ENCODE data around the gene TMEM233.

The TMEM233 gene

DNA sequence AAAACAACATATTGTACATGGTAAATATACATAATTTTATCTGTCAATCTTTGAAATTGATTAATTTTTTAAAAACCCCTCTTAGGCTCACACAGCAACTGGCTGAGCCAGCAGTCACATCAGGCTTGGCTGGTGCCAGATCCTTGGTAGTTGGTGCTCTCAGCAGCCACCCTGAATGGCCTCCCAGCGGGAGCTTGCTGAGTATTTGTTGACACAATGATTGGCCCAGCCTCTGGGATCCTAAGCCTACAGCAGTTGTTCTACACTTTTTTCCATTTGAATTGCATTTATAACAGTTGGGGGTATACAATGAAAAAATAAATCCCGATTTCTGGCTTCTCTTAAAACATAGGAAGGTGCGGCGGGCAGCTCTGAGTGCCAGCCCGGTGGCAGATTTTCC, 85.5 kb downstream of the TMEM233 start:
- H3K27ac ChIP-seq (ENCODE audit: low read depth, low read length): peak overlapping the region; percentile 25
- peaks cover 59 to 74% of the 10 kb centered on the region in 2 donors for H3K4me1 ChIP-seq (ENCODE audit: control insufficient read depth in 1 of 2, insufficient read depth in 2 of 2, low read length in 2 of 2)
- H3K36me3 ChIP-seq (ENCODE audit: control insufficient read depth in 1 of 2, insufficient read depth in 2 of 2, low read length in 2 of 2): peaks cover 73 to 77% of the 10 kb centered on the region in 2 donors
- no peak overlapping the region for H3K9ac ChIP-seq (ENCODE audit: low read depth in 1 of 2, low read length in 2 of 2)
- no peaks in the 10 kb centered on the region for H3K27me3 ChIP-seq (ENCODE audit: control insufficient read depth in 1 of 2, insufficient read depth in 2 of 2, low read length in 2 of 2)
- no peaks in the 10 kb centered on the region for H3K9me3 ChIP-seq (ENCODE audit: control insufficient read depth in 1 of 2, low read length in 2 of 2)
- no peak overlapping the region for H3K4me3 ChIP-seq (ENCODE audit: low read depth in 1 of 2, low read length in 2 of 2)

DNA sequence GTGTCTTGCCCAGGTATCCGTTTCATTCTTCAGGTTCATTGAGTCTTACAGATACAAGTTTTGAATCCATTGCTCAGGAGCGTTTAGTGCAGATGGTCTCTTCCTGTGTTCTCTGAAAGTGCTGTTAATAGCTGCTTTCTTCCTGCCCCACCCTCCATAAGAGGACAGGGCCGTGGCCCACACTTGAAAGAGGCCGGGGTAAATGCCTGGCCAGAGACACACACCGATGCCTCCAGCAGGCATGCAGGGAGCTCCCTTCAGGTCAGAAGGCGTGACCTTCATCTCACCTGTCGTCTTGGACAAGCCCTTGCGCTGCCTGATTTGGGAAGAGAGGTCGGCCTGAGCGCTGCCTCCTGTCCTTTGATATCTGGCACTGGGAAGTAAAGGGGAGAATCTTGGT, 85.9 kb downstream of the TMEM233 start:
- no peak overlapping the region for H3K9ac ChIP-seq (ENCODE audit: low read depth in 1 of 2, low read length in 2 of 2)
- peaks cover 60 to 74% of the 10 kb centered on the region in 2 donors for H3K4me1 ChIP-seq (ENCODE audit: control insufficient read depth in 1 of 2, insufficient read depth in 2 of 2, low read length in 2 of 2)
- H3K4me3 ChIP-seq (ENCODE audit: low read depth in 1 of 2, low read length in 2 of 2): no peak overlapping the region
- H3K9me3 ChIP-seq (ENCODE audit: control insufficient read depth in 1 of 2, low read length in 2 of 2): no peaks in the 10 kb centered on the region
- H3K36me3 ChIP-seq (ENCODE audit: control insufficient read depth in 1 of 2, insufficient read depth in 2 of 2, low read length in 2 of 2): peaks cover 69 to 73% of the 10 kb centered on the region in 2 donors
- H3K27ac ChIP-seq (ENCODE audit: low read depth, low read length): peak overlapping the region; percentile 25
- H3K27me3 ChIP-seq (ENCODE audit: control insufficient read depth in 1 of 2, insufficient read depth in 2 of 2, low read length in 2 of 2): no peaks in the 10 kb centered on the region

DNA sequence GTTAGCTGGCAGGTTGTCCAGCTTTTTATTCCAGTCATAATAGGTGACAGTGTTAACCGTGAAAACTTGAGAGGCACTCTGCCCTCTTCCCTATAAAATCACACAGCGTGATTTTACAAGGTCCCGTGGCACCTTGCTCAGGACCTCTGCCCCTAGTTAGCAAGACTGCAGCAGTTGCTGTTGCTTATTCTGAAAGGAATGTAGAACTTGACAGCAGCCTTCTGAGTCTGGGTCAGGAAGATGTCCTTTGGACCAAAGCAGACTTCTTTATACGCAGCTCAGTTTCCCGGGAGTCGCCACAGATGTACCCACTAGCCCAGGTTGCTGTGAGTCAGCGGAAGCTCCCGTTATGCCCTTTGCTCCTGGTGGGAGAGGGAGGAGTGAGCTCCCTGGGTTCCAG, 87.5 kb downstream of the TMEM233 start:
- no peaks in the 10 kb centered on the region for H3K9me3 ChIP-seq (ENCODE audit: control insufficient read depth in 1 of 2, low read length in 2 of 2)
- H3K4me1 ChIP-seq (ENCODE audit: control insufficient read depth in 1 of 2, insufficient read depth in 2 of 2, low read length in 2 of 2): peaks cover 70 to 81% of the 10 kb centered on the region in 2 donors
- no peaks in the 10 kb centered on the region for H3K27me3 ChIP-seq (ENCODE audit: control insufficient read depth in 1 of 2, insufficient read depth in 2 of 2, low read length in 2 of 2)
- H3K9ac ChIP-seq (ENCODE audit: low read depth in 1 of 2, low read length in 2 of 2): peak overlapping the region in 1 of 2 donors; percentile 41
- H3K27ac ChIP-seq (ENCODE audit: low read depth, low read length): peak overlapping the region; percentile 72
- no peak overlapping the region for H3K4me3 ChIP-seq (ENCODE audit: low read depth in 1 of 2, low read length in 2 of 2)
- peaks cover 54 to 57% of the 10 kb centered on the region in 2 donors for H3K36me3 ChIP-seq (ENCODE audit: control insufficient read depth in 1 of 2, insufficient read depth in 2 of 2, low read length in 2 of 2)

DNA sequence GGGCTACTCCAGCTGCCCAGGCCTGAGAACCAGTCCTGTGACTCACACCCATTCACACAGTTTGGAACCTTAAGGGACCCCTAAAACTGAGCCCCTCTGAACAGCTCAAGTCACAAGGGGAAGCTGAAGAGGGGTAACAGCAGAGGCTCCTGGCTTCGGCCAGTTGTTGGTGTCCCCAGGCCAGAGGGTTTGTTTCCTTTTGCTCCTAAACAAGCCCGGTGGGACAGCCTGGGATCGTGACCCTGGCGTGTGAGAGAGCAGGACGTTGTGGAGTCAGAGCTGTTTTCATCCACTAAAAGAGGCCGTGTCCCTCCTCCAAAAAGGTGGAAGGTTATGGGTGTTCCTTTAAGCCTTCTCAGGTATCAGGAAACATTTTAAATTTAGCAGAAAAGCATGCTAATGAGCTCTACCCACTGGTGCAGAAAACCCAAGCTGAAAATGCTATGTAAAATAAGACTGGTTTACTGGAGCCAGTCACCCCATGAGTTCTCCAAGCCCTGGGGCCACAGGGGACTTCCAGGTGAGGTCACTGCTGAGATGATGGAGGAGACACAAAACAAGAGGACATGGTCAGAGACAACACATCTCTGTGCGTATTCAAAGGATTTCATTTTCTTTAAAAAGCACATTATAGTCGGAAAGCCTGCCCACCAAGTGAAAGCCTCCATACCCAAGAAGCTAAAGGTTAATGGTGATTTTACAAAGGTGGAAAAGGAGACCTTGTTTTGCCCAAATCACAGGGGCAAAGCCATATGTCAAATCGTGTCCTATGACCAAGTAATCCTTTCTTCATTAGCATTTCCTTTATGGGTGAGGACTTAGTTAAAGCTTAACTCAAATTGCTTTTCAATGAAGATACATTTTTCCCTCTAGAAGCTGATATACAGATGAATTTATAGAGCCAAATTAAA, 88.4 kb downstream of the TMEM233 start:
- H3K4me1 ChIP-seq (ENCODE audit: control insufficient read depth in 1 of 2, insufficient read depth in 2 of 2, low read length in 2 of 2): peaks cover 74 to 90% of the 10 kb centered on the region in 2 donors
- no peaks in the 10 kb centered on the region for H3K27me3 ChIP-seq (ENCODE audit: control insufficient read depth in 1 of 2, insufficient read depth in 2 of 2, low read length in 2 of 2)
- H3K27ac ChIP-seq (ENCODE audit: low read depth, low read length): peak overlapping the region; percentile 72
- no peaks in the 10 kb centered on the region for H3K9me3 ChIP-seq (ENCODE audit: control insufficient read depth in 1 of 2, low read length in 2 of 2)
- H3K4me3 ChIP-seq (ENCODE audit: low read depth in 1 of 2, low read length in 2 of 2): no peak overlapping the region
- peaks cover 45 to 48% of the 10 kb centered on the region in 2 donors for H3K36me3 ChIP-seq (ENCODE audit: control insufficient read depth in 1 of 2, insufficient read depth in 2 of 2, low read length in 2 of 2)
- H3K9ac ChIP-seq (ENCODE audit: low read depth in 1 of 2, low read length in 2 of 2): peak overlapping the region in 1 of 2 donors; percentile 27

DNA sequence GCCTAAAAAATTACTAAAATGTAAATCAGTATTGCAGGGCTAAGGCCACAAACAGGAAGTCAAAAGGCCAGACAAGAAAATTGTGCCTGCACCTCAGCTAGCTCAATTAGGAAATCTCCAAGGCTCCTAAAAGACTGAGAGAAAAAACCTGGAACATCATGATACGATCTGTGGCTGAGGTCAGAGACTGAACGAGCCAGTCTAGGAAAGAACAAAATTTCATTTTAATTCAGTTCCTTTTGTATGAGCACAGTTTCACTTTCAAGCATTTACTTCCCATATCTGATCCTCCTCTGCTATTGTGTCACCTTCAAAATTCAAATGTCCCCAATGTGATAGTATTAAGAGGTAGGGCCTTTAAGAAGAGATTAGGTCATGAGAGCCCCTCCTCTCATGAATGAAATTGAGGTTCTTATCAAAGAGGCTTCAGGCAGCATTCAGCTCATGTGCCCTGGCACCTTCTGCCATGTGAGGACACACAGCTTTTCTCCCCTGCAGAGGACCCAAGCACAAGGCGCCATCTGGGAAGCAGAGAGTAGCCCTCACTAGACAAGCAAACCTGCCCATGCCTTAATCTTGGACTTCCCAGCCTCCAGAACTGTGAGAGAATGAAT, 89.2 kb downstream of the TMEM233 start:
- Histone ChIP-seq H3K36me3 (ENCODE audit: control insufficient read depth in 1 of 2, insufficient read depth in 2 of 2, low read length in 2 of 2) (peaks cover 38 to 42% of the 10 kb centered on the region in 2 donors), H3K9ac (ENCODE audit: low read depth in 1 of 2, low read length in 2 of 2) (peak overlapping the region in 1 of 2 donors; percentile 27), H3K9me3 (ENCODE audit: control insufficient read depth in 1 of 2, low read length in 2 of 2) (no peaks in the 10 kb centered on the region), H3K27me3 (ENCODE audit: control insufficient read depth in 1 of 2, insufficient read depth in 2 of 2, low read length in 2 of 2) (no peaks in the 10 kb centered on the region), H3K27ac (ENCODE audit: low read depth, low read length) (peak overlapping the region; percentile 72), H3K4me1 (ENCODE audit: control insufficient read depth in 1 of 2, insufficient read depth in 2 of 2, low read length in 2 of 2) (peaks cover 81 to 96% of the 10 kb centered on the region in 2 donors), H3K4me3 (ENCODE audit: low read depth in 1 of 2, low read length in 2 of 2) (no peak overlapping the region)

DNA sequence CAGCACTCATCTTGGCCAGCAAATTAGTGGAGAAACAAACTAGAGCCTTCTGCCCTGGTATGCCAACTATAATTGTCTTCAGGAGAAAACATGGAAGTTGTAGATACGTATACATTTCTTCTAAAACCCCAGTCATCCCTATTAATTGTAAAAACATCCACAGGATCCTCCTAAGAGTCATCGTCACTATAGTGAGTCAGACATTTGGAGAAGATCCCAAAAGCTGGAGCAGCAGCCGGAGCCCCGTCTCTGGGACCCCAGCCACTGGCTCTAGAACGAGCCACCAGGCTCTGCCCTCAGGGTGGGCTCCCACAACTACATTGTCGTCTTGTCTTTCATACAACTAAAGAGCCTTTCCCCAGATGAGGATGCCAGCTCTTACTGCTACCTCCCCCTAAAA, 89.8 kb downstream of the TMEM233 start:
- Histone ChIP-seq H3K9ac (ENCODE audit: low read depth in 1 of 2, low read length in 2 of 2) (no peak overlapping the region), H3K9me3 (ENCODE audit: control insufficient read depth in 1 of 2, low read length in 2 of 2) (no peaks in the 10 kb centered on the region), H3K4me3 (ENCODE audit: low read depth in 1 of 2, low read length in 2 of 2) (peak overlapping the region in 1 of 2 donors; percentile 19), H3K36me3 (ENCODE audit: control insufficient read depth in 1 of 2, insufficient read depth in 2 of 2, low read length in 2 of 2) (peaks cover 33 to 36% of the 10 kb centered on the region in 2 donors), H3K27me3 (ENCODE audit: control insufficient read depth in 1 of 2, insufficient read depth in 2 of 2, low read length in 2 of 2) (no peaks in the 10 kb centered on the region), H3K4me1 (ENCODE audit: control insufficient read depth in 1 of 2, insufficient read depth in 2 of 2, low read length in 2 of 2) (peaks cover 87 to 97% of the 10 kb centered on the region in 2 donors), H3K27ac (ENCODE audit: low read depth, low read length) (peak overlapping the region; percentile 72)

DNA sequence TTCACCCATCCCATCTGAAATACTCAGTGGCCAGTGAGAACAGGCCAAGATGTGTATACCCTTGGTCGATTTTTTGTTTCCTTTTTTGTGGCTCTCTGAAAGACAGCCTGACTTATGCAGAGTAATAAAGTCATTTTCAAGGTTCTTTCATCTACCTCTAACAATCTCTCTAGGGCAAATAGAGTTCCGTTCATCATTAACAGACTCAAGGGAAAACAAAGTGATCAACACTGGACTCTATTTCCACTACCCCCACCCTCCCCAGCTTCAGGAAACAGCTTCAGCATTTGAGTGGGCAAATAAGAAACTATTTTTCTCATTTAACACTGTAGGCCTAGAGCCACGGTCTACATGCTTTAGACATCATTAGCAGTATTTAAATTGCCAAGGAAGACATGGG, 90.2 kb downstream of the TMEM233 start:
- peaks cover 29 to 32% of the 10 kb centered on the region in 2 donors for H3K36me3 ChIP-seq (ENCODE audit: control insufficient read depth in 1 of 2, insufficient read depth in 2 of 2, low read length in 2 of 2)
- no peaks in the 10 kb centered on the region for H3K27me3 ChIP-seq (ENCODE audit: control insufficient read depth in 1 of 2, insufficient read depth in 2 of 2, low read length in 2 of 2)
- no peak overlapping the region for H3K4me3 ChIP-seq (ENCODE audit: low read depth in 1 of 2, low read length in 2 of 2)
- H3K4me1 ChIP-seq (ENCODE audit: control insufficient read depth in 1 of 2, insufficient read depth in 2 of 2, low read length in 2 of 2): peaks cover 89 to 95% of the 10 kb centered on the region in 2 donors
- peak overlapping the region in 1 of 2 donors; percentile 35 for H3K9ac ChIP-seq (ENCODE audit: low read depth in 1 of 2, low read length in 2 of 2)
- peak overlapping the region; percentile 72 for H3K27ac ChIP-seq (ENCODE audit: low read depth, low read length)
- no peaks in the 10 kb centered on the region for H3K9me3 ChIP-seq (ENCODE audit: control insufficient read depth in 1 of 2, low read length in 2 of 2)

DNA sequence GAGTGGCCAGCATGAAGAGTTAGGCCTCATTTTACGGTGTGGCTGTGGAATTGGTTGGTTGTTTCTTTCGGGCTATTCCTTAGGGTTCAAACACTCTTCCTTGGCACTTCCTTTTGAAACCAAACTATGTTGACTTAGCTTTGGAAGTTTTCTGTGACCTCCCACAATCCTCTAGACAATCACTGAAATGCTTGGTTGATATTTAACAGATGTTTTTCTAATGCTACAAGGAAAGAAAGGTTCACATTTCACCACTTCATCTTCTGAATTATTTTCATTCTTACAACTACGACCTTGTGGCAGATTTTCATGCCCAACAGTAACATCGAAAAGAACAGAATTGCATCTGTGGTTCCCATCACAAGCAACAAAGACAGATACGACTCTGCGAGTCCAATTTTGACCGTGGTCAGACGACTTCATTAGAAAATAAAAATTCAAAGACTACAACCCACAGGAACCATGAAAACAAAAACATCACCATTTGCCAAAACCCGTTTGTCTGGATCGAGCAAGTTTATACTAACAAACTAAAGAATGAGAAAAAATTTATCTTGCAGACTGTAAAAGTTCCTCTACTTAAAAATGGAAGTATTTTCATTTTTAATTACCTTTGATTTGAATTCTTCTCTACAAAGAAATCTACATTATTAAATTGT, 91.3 kb downstream of the TMEM233 start:
- peaks cover 19 to 21% of the 10 kb centered on the region in 2 donors for H3K36me3 ChIP-seq (ENCODE audit: control insufficient read depth in 1 of 2, insufficient read depth in 2 of 2, low read length in 2 of 2)
- H3K4me1 ChIP-seq (ENCODE audit: control insufficient read depth in 1 of 2, insufficient read depth in 2 of 2, low read length in 2 of 2): peaks cover 79 to 85% of the 10 kb centered on the region in 2 donors
- no peaks in the 10 kb centered on the region for H3K27me3 ChIP-seq (ENCODE audit: control insufficient read depth in 1 of 2, insufficient read depth in 2 of 2, low read length in 2 of 2)
- no peak overlapping the region for H3K4me3 ChIP-seq (ENCODE audit: low read depth in 1 of 2, low read length in 2 of 2)
- no peaks in the 10 kb centered on the region for H3K9me3 ChIP-seq (ENCODE audit: control insufficient read depth in 1 of 2, low read length in 2 of 2)
- H3K27ac ChIP-seq (ENCODE audit: low read depth, low read length): peak overlapping the region; percentile 69
- peak overlapping the region in 1 of 2 donors; percentile 35 for H3K9ac ChIP-seq (ENCODE audit: low read depth in 1 of 2, low read length in 2 of 2)

DNA sequence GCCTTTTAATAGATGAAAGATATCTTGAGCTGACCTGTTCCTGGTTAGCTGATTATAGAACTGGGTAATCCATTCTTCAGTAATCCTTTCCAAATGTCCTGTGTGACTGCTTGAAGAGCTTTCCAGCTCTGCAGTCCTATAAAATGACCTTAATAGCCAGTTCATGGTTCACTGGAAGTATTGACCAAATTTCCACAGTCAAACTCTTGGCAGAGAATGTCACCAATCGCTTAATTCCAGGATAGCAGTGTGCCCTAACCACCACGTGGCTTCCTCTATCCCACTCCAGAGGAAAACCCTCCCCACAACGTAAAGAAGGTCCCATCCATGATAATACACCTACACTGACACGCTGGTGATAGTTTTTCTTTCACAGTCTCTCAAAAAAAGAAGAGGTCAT, 91.8 kb downstream of the TMEM233 start:
- Histone ChIP-seq H3K9me3 (ENCODE audit: control insufficient read depth in 1 of 2, low read length in 2 of 2) (no peaks in the 10 kb centered on the region), H3K9ac (ENCODE audit: low read depth in 1 of 2, low read length in 2 of 2) (no peak overlapping the region), H3K4me3 (ENCODE audit: low read depth in 1 of 2, low read length in 2 of 2) (no peak overlapping the region), H3K4me1 (ENCODE audit: control insufficient read depth in 1 of 2, insufficient read depth in 2 of 2, low read length in 2 of 2) (peaks cover 73 to 84% of the 10 kb centered on the region in 2 donors), H3K27ac (ENCODE audit: low read depth, low read length) (peak overlapping the region; percentile 30), H3K27me3 (ENCODE audit: control insufficient read depth in 1 of 2, insufficient read depth in 2 of 2, low read length in 2 of 2) (no peaks in the 10 kb centered on the region), H3K36me3 (ENCODE audit: control insufficient read depth in 1 of 2, insufficient read depth in 2 of 2, low read length in 2 of 2) (peaks cover 14 to 16% of the 10 kb centered on the region in 2 donors)
